ENCODE results near the gene DGKI. TPM values are rescaled to one million over a fixed set of nuclear protein-coding genes. Genes with fewer than 3 reads are reported as not detected.

Gene DGKI
- polyA plus RNA-seq, 1 donor, result 0.68 TPM

GRCh38 chr7:137789215-137789882, 57.4 kb downstream of the DGKI start:
- no peak for DNase-seq (ENCODE audit: low read depth)

GRCh38 chr7:137787301-137787976, 59.3 kb downstream of the DGKI start:
- DNase-seq (ENCODE audit: low read depth), result no peak

- DNase-seq (ENCODE audit: low read depth), result no peak
Observed at GRCh38 chr7:137778511-137778910, 68.3 kb downstream of the DGKI start.

- DNase-seq (ENCODE audit: low read depth), result no peak
Observed at GRCh38 chr7:137774793-137775201, 72.0 kb downstream of the DGKI start.

- DNase-seq (ENCODE audit: low read depth), result no peak
Observed at GRCh38 chr7:137772748-137773147, 74.0 kb downstream of the DGKI start.

- no peak for DNase-seq (ENCODE audit: low read depth)
Observed at GRCh38 chr7:137772316-137772715, 74.5 kb downstream of the DGKI start.

- no peak for DNase-seq (ENCODE audit: low read depth)
Observed at GRCh38 chr7:137771679-137772078, 75.1 kb downstream of the DGKI start.

GRCh38 chr7:137771273-137771672, 75.5 kb downstream of the DGKI start:
- DNase-seq (ENCODE audit: low read depth), result no peak

- DNase-seq (ENCODE audit: low read depth), result no peak
Observed at GRCh38 chr7:137768366-137768765, 78.4 kb downstream of the DGKI start.

- DNase-seq (ENCODE audit: low read depth), result no peak
Observed at GRCh38 chr7:137762334-137762733, 84.4 kb downstream of the DGKI start.

GRCh38 chr7:137760111-137760510, 86.7 kb downstream of the DGKI start:
- no peak for DNase-seq (ENCODE audit: low read depth)

GRCh38 chr7:137757146-137757925, 89.4 kb downstream of the DGKI start:
- DNase-seq (ENCODE audit: low read depth), result no peak

- no peak for DNase-seq (ENCODE audit: low read depth)
Observed at GRCh38 chr7:137755846-137756651, 90.7 kb downstream of the DGKI start.

- DNase-seq (ENCODE audit: low read depth), result no peak
Observed at GRCh38 chr7:137755427-137755826, 91.3 kb downstream of the DGKI start.

- DNase-seq (ENCODE audit: low read depth), result no peak
Observed at GRCh38 chr7:137753948-137754851, 92.6 kb downstream of the DGKI start.

- no peak for DNase-seq (ENCODE audit: low read depth)
Observed at GRCh38 chr7:137753575-137753947, 93.2 kb downstream of the DGKI start.

GRCh38 chr7:137753067-137753466, 93.7 kb downstream of the DGKI start:
- DNase-seq (ENCODE audit: low read depth), result no peak

GRCh38 chr7:137751361-137752009, 95.3 kb downstream of the DGKI start:
- DNase-seq (ENCODE audit: low read depth), result no peak

- no peak for DNase-seq (ENCODE audit: low read depth)
Observed at GRCh38 chr7:137747359-137748031, 99.3 kb downstream of the DGKI start.

GRCh38 chr7:137743021-137743420, 103.8 kb downstream of the DGKI start:
- DNase-seq (ENCODE audit: low read depth), result no peak

Measured in forelimb muscle (tissue), 1 donor.